ENCODE results near the gene LTN1. TPM values are rescaled to one million over a fixed set of nuclear protein-coding genes. Genes with fewer than 3 reads are reported as not detected.

Gene LTN1
- total and polyA plus RNA-seq, 2 of the 13 experiments (the other 11 are each of a cell fraction or from before 2014, with no cell fraction given), result 6.7 to 24.6 TPM

- TF ChIP-seq ZSCAN25 (CRISPR knock-in tag; IDR thresholded peaks at IDR 0.05), result no peak; the same call in 1 of the 2 replicates
- peak; percentile 75; the same call in 1 of the 2 replicates for TF ChIP-seq SIN3A (IDR thresholded peaks at IDR 0.05; ENCODE audit: borderline replicate concordance, low read depth, low read length)
- TF ChIP-seq CAMTA2 (CRISPR knock-in tag; IDR thresholded peaks at IDR 0.05; ENCODE audit: borderline replicate concordance), result no peak
- peak; percentile 61; the same call in 1 of the 2 replicates for TF ChIP-seq BRCA1 (CRISPR knock-in tag; IDR thresholded peaks at IDR 0.05)
- TF ChIP-seq CBFB (CRISPR knock-in tag; IDR thresholded peaks at IDR 0.05), result no peak
- 0 out of 2 replicates have a peak, but pooled peaks have one; percentile 41 for TF ChIP-seq SIX4 (CRISPR knock-in tag; IDR thresholded peaks at IDR 0.05)
- peak; percentile 51; the same call in 1 of the 2 replicates for TF ChIP-seq RXRB (CRISPR knock-in tag; IDR thresholded peaks at IDR 0.05; ENCODE audit: borderline replicate concordance)
- no peak for TF ChIP-seq ZNF720 (CRISPR knock-in tag; IDR thresholded peaks at IDR 0.05)
- no peak for TF ChIP-seq RBM39 (IDR thresholded peaks at IDR 0.05; ENCODE audit: low read depth, low read length, poor library complexity, severe bottlenecking)
- no peak for TF ChIP-seq ZBTB7B (CRISPR knock-in tag; IDR thresholded peaks at IDR 0.05)
- TF ChIP-seq ZNF17 (CRISPR knock-in tag; IDR thresholded peaks at IDR 0.05), result no peak
- peak; percentile 24 for TF ChIP-seq NR2F6 (IDR thresholded peaks at IDR 0.05)
- peak; percentile 42 for TF ChIP-seq NR2F6 (CRISPR knock-in tag; IDR thresholded peaks at IDR 0.05)
- peak; percentile 79 for TF ChIP-seq ETV5 (CRISPR knock-in tag; IDR thresholded peaks at IDR 0.05; ENCODE audit: borderline replicate concordance)
- TF ChIP-seq NCOR1 (IDR thresholded peaks at IDR 0.05; ENCODE audit: borderline replicate concordance, low read length), result peak; percentile 21; the same call in 1 of the 2 replicates
- TF ChIP-seq ZNF776 (CRISPR knock-in tag; IDR thresholded peaks at IDR 0.05), result no peak
- TF ChIP-seq, protein P1, sequence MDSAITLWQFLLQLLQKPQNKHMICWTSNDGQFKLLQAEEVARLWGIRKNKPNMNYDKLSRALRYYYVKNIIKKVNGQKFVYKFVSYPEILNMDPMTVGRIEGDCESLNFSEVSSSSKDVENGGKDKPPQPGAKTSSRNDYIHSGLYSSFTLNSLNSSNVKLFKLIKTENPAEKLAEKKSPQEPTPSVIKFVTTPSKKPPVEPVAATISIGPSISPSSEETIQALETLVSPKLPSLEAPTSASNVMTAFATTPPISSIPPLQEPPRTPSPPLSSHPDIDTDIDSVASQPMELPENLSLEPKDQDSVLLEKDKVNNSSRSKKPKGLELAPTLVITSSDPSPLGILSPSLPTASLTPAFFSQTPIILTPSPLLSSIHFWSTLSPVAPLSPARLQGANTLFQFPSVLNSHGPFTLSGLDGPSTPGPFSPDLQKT (CRISPR knock-in tag; IDR thresholded peaks at IDR 0.05; ENCODE audit: borderline replicate concordance), result no peak
- no peak for TF ChIP-seq ZNF3 (CRISPR knock-in tag; IDR thresholded peaks at IDR 0.05)
- TF ChIP-seq ZBTB34 (CRISPR knock-in tag; IDR thresholded peaks at IDR 0.05), result no peak
- no peak for TF ChIP-seq TEAD3 (CRISPR knock-in tag; optimal IDR thresholded peaks at IDR 0.05; ENCODE audit: borderline replicate concordance)
- 0 out of 2 replicates have a peak, but pooled peaks have one; percentile 26 for TF ChIP-seq NCOA5 (CRISPR knock-in tag; IDR thresholded peaks at IDR 0.05)
- no peak for TF ChIP-seq ZNF207 (IDR thresholded peaks at IDR 0.05; ENCODE audit: borderline replicate concordance)
- TF ChIP-seq REL (CRISPR knock-in tag; conservative IDR thresholded peaks at IDR 0.05), result no peak
- TF ChIP-seq, protein P2, sequence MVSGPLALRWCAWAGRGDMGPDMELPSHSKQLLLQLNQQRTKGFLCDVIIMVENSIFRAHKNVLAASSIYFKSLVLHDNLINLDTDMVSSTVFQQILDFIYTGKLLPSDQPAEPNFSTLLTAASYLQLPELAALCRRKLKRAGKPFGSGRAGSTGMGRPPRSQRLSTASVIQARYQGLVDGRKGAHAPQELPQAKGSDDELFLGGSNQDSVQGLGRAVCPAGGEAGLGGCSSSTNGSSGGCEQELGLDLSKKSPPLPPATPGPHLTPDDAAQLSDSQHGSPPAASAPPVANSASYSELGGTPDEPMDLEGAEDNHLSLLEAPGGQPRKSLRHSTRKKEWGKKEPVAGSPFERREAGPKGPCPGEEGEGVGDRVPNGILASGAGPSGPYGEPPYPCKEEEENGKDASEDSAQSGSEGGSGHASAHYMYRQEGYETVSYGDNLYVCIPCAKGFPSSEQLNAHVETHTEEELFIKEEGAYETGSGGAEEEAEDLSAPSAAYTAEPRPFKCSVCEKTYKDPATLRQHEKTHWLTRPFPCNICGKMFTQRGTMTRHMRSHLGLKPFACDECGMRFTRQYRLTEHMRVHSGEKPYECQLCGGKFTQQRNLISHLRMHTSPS (CRISPR knock-in tag; IDR thresholded peaks at IDR 0.05; ENCODE audit: low read depth), result no peak
- no peak for TF ChIP-seq ARHGAP35 (CRISPR knock-in tag; IDR thresholded peaks at IDR 0.05; ENCODE audit: borderline replicate concordance)
- TF ChIP-seq ELF4 (CRISPR knock-in tag; IDR thresholded peaks at IDR 0.05; ENCODE audit: borderline replicate concordance), result no peak
- TF ChIP-seq ELF3 (CRISPR knock-in tag; IDR thresholded peaks at IDR 0.05), result peak; percentile 75
- no peak for TF ChIP-seq ZNF326 (CRISPR knock-in tag; IDR thresholded peaks at IDR 0.05; ENCODE audit: borderline replicate concordance)
Observed at GRCh38 chr21:29024474-29025327, 32.0 kb upstream of the LTN1 start, which contains the start of gene USP16 (continued).

All from HepG2 (cell line).